WTC11 (cell line): Measurements from ENCODE around the gene GPX8. TPM values are rescaled to one million over a fixed set of nuclear protein-coding genes. Genes with fewer than 3 reads are reported as not detected.

Experiments
- ATAC-seq: fragments of 200-7000 bp; cut with Tn5 transposase; 2 replicates; pipeline ENCODE4 v1.10.0; 2021; ENCODE audit warnings: mild to moderate bottlenecking, moderate library complexity
- CTCF ChIA-PET: fragments of 300-600 bp; sonication (Branson Sonifier 250); formaldehyde crosslinking; loops from one replicate; lab custom pipeline; 2021; ENCODE audit warnings: antibody characterized with exemption; lab: Charles Lee
- POLR2A ChIA-PET: fragments of 350-600 bp; sonication (Branson Sonifier 250); formaldehyde crosslinking; loops from one replicate; lab custom pipeline; 2021; ENCODE audit warnings: antibody characterized with exemption; lab: Charles Lee
- DNase-seq: peaks from one replicate; pipeline ENCODE4 v3.0.0; 2021; ENCODE audit warnings: low spot score
- H3K27ac Mint-ChIP-seq: 2 replicates; pipeline ENCODE4 v1.8.0; 2021; ENCODE audit warnings: mixed read lengths
- H3K27me3 Mint-ChIP-seq: 2 replicates; pipeline ENCODE4 v1.8.0; 2021; ENCODE audit warnings: low read depth, mild to moderate bottlenecking, moderate library complexity, mixed read lengths
- H3K36me3 Mint-ChIP-seq: 2 replicates; pipeline ENCODE4 v1.8.0; 2021; ENCODE audit warnings: mixed read lengths
- H3K4me1 Mint-ChIP-seq: 2 replicates; pipeline ENCODE4 v1.8.0; 2022; ENCODE audit warnings: mixed read lengths
- H3K4me3 Mint-ChIP-seq: 2 replicates; pipeline ENCODE4 v1.8.0; 2021; ENCODE audit warnings: mild to moderate bottlenecking, moderate library complexity, mixed read lengths
- H3K9me3 Mint-ChIP-seq: 2 replicates; pipeline ENCODE4 v1.8.0; 2021; ENCODE audit warnings: mixed read lengths
- FOXK1 ChIP-seq: sonication (generic); formaldehyde crosslinking; IDR thresholded peaks from 2 replicates; pipeline ENCODE4 v1.8.0; 2022; ENCODE audit warnings: mild to moderate bottlenecking, moderate library complexity, missing genetic modification reagents
- FOXP1 ChIP-seq: sonication (generic); formaldehyde crosslinking; IDR thresholded peaks from 2 replicates; pipeline ENCODE4 v1.8.0; 2022; ENCODE audit warnings: missing genetic modification reagents, mild to moderate bottlenecking, moderate library complexity, borderline replicate concordance
- GRHL2 ChIP-seq: fragments of 250-450 bp; sonication (Bioruptor Pico); IDR thresholded peaks from 2 replicates; pipeline ENCODE4 v1.8.0; 2022; ENCODE audit warnings: mild to moderate bottlenecking, moderate library complexity; ENCODE audit not compliant: insufficient replicate concordance, severe bottlenecking
- KAT7 ChIP-seq: sonication (generic); formaldehyde crosslinking; IDR thresholded peaks from 2 replicates; pipeline ENCODE4 v1.8.1; 2023; ENCODE audit warnings: missing genetic modification reagents, mild to moderate bottlenecking, borderline replicate concordance
- MXD4 ChIP-seq: fragments of 250-450 bp; sonication (Bioruptor Pico); IDR thresholded peaks from 2 replicates; pipeline ENCODE4 v1.8.0; 2021; ENCODE audit warnings: mild to moderate bottlenecking, moderate library complexity, borderline replicate concordance
- MYBL2 ChIP-seq: sonication (generic); formaldehyde crosslinking; IDR thresholded peaks from 2 replicates; pipeline ENCODE4 v1.8.1; 2023; ENCODE audit warnings: mild to moderate bottlenecking, moderate library complexity, missing genetic modification reagents
- NR1H2 ChIP-seq: sonication (generic); formaldehyde crosslinking; IDR thresholded peaks from 2 replicates; pipeline ENCODE4 v1.9.0; 2021; ENCODE audit warnings: mild to moderate bottlenecking, moderate library complexity, missing genetic modification reagents
- total RNA-seq: library from RNA; stranded (reverse); gene quantifications from 3 replicates; pipeline ENCODE4 v1.2.3, GENCODE V29; 2021
- TF ChIP-seq, protein P1 (sequence below): sonication (generic); formaldehyde crosslinking; IDR thresholded peaks from 2 replicates; pipeline ENCODE4 v1.8.0; 2022; ENCODE audit warnings: missing genetic modification reagents
- TF ChIP-seq, protein P2 (sequence below): sonication (generic); formaldehyde crosslinking; IDR thresholded peaks from 2 replicates; pipeline ENCODE4 v1.8.0; 2023; ENCODE audit warnings: missing genetic modification reagents
- TF ChIP-seq, protein P3 (sequence below): sonication (generic); formaldehyde crosslinking; IDR thresholded peaks from 2 replicates; pipeline ENCODE4 v1.8.0; 2023; ENCODE audit warnings: missing genetic modification reagents, mild to moderate bottlenecking, borderline replicate concordance
- TF ChIP-seq, protein P4 (sequence below): fragments of 200-600 bp; IDR thresholded peaks from 2 replicates; pipeline ENCODE4 v1.8.0; 2022; ENCODE audit warnings: antibody characterized with exemption
- TF ChIP-seq, protein P5 (sequence below): fragments of 250-450 bp; sonication (Bioruptor Pico); IDR thresholded peaks from 2 replicates; pipeline ENCODE4 v1.9.0; 2021; ENCODE audit warnings: mild to moderate bottlenecking, borderline replicate concordance
- TF ChIP-seq, protein P6 (sequence below): sonication (generic); formaldehyde crosslinking; IDR thresholded peaks from 2 replicates; pipeline ENCODE4 v1.8.1; 2023; ENCODE audit warnings: mild to moderate bottlenecking, moderate library complexity, missing genetic modification reagents
- TF ChIP-seq, protein P7 (sequence below): sonication (generic); formaldehyde crosslinking; IDR thresholded peaks from 2 replicates; pipeline ENCODE4 v1.8.1; 2022; ENCODE audit warnings: mild to moderate bottlenecking, missing genetic modification reagents, moderate library complexity, borderline replicate concordance

Gene GPX8
- total RNA-seq, 1 experiment from 2014 or later = 39.2 TPM

DNA sequence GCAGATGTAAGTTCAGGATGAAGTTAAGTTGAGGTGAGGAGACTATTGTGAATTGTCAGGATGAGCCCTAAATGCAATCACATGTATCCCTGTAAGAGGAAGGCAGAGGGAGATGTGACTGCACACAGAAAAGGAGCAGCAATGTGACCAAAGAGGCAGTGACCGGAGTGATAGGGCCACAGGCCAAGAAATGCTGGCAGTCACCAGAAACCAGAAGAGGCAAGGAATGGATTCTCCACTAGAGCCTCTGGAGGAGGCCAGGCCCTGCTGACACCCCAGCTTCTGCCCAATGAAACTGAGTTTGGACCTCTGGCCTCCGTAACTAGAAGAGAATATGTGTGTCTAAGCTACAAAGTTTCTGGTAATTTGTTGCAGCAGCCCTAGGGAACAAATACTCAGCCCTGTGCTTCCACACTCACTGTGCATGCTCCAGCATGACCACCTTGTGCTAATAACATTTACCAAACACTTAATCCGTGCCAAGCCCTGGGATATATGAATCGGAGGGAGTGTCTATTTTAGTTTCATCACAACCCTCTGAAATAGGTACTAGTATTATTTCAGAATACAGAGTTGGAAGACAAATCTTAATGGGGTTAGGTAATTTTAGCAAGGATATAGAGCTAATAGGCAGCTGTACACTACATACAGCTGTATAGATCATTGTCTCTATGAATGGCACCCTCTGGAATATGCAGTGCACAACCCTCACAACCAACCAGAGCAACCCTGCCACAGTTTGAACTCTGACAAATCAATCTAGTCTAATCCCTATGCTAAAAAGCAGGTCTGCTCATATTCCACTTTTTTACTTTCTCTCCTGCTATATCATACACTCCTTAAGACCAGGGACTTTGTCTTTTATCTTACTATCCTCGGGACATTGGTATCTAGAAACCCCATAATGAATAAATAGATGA, 7.8 kb upstream of the GPX8 start:
- TF ChIP-seq, protein P1, sequence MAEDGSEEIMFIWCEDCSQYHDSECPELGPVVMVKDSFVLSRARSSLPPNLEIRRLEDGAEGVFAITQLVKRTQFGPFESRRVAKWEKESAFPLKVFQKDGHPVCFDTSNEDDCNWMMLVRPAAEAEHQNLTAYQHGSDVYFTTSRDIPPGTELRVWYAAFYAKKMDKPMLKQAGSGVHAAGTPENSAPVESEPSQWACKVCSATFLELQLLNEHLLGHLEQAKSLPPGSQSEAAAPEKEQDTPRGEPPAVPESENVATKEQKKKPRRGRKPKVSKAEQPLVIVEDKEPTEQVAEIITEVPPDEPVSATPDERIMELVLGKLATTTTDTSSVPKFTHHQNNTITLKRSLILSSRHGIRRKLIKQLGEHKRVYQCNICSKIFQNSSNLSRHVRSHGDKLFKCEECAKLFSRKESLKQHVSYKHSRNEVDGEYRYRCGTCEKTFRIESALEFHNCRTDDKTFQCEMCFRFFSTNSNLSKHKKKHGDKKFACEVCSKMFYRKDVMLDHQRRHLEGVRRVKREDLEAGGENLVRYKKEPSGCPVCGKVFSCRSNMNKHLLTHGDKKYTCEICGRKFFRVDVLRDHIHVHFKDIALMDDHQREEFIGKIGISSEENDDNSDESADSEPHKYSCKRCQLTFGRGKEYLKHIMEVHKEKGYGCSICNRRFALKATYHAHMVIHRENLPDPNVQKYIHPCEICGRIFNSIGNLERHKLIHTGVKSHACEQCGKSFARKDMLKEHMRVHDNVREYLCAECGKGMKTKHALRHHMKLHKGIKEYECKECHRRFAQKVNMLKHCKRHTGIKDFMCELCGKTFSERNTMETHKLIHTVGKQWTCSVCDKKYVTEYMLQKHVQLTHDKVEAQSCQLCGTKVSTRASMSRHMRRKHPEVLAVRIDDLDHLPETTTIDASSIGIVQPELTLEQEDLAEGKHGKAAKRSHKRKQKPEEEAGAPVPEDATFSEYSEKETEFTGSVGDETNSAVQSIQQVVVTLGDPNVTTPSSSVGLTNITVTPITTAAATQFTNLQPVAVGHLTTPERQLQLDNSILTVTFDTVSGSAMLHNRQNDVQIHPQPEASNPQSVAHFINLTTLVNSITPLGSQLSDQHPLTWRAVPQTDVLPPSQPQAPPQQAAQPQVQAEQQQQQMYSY = no peak
- TF ChIP-seq, protein P2, sequence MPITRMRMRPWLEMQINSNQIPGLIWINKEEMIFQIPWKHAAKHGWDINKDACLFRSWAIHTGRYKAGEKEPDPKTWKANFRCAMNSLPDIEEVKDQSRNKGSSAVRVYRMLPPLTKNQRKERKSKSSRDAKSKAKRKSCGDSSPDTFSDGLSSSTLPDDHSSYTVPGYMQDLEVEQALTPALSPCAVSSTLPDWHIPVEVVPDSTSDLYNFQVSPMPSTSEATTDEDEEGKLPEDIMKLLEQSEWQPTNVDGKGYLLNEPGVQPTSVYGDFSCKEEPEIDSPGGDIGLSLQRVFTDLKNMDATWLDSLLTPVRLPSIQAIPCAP (CRISPR knock-in tag) = no peak
- TF ChIP-seq, protein P3, sequence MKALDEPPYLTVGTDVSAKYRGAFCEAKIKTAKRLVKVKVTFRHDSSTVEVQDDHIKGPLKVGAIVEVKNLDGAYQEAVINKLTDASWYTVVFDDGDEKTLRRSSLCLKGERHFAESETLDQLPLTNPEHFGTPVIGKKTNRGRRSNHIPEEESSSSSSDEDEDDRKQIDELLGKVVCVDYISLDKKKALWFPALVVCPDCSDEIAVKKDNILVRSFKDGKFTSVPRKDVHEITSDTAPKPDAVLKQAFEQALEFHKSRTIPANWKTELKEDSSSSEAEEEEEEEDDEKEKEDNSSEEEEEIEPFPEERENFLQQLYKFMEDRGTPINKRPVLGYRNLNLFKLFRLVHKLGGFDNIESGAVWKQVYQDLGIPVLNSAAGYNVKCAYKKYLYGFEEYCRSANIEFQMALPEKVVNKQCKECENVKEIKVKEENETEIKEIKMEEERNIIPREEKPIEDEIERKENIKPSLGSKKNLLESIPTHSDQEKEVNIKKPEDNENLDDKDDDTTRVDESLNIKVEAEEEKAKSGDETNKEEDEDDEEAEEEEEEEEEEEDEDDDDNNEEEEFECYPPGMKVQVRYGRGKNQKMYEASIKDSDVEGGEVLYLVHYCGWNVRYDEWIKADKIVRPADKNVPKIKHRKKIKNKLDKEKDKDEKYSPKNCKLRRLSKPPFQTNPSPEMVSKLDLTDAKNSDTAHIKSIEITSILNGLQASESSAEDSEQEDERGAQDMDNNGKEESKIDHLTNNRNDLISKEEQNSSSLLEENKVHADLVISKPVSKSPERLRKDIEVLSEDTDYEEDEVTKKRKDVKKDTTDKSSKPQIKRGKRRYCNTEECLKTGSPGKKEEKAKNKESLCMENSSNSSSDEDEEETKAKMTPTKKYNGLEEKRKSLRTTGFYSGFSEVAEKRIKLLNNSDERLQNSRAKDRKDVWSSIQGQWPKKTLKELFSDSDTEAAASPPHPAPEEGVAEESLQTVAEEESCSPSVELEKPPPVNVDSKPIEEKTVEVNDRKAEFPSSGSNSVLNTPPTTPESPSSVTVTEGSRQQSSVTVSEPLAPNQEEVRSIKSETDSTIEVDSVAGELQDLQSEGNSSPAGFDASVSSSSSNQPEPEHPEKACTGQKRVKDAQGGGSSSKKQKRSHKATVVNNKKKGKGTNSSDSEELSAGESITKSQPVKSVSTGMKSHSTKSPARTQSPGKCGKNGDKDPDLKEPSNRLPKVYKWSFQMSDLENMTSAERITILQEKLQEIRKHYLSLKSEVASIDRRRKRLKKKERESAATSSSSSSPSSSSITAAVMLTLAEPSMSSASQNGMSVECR (CRISPR knock-in tag) = no peak
- TF ChIP-seq, protein P4, sequence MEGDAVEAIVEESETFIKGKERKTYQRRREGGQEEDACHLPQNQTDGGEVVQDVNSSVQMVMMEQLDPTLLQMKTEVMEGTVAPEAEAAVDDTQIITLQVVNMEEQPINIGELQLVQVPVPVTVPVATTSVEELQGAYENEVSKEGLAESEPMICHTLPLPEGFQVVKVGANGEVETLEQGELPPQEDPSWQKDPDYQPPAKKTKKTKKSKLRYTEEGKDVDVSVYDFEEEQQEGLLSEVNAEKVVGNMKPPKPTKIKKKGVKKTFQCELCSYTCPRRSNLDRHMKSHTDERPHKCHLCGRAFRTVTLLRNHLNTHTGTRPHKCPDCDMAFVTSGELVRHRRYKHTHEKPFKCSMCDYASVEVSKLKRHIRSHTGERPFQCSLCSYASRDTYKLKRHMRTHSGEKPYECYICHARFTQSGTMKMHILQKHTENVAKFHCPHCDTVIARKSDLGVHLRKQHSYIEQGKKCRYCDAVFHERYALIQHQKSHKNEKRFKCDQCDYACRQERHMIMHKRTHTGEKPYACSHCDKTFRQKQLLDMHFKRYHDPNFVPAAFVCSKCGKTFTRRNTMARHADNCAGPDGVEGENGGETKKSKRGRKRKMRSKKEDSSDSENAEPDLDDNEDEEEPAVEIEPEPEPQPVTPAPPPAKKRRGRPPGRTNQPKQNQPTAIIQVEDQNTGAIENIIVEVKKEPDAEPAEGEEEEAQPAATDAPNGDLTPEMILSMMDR = no peak
- TF ChIP-seq MYBL2 = no peak
- TF ChIP-seq, protein P5, sequence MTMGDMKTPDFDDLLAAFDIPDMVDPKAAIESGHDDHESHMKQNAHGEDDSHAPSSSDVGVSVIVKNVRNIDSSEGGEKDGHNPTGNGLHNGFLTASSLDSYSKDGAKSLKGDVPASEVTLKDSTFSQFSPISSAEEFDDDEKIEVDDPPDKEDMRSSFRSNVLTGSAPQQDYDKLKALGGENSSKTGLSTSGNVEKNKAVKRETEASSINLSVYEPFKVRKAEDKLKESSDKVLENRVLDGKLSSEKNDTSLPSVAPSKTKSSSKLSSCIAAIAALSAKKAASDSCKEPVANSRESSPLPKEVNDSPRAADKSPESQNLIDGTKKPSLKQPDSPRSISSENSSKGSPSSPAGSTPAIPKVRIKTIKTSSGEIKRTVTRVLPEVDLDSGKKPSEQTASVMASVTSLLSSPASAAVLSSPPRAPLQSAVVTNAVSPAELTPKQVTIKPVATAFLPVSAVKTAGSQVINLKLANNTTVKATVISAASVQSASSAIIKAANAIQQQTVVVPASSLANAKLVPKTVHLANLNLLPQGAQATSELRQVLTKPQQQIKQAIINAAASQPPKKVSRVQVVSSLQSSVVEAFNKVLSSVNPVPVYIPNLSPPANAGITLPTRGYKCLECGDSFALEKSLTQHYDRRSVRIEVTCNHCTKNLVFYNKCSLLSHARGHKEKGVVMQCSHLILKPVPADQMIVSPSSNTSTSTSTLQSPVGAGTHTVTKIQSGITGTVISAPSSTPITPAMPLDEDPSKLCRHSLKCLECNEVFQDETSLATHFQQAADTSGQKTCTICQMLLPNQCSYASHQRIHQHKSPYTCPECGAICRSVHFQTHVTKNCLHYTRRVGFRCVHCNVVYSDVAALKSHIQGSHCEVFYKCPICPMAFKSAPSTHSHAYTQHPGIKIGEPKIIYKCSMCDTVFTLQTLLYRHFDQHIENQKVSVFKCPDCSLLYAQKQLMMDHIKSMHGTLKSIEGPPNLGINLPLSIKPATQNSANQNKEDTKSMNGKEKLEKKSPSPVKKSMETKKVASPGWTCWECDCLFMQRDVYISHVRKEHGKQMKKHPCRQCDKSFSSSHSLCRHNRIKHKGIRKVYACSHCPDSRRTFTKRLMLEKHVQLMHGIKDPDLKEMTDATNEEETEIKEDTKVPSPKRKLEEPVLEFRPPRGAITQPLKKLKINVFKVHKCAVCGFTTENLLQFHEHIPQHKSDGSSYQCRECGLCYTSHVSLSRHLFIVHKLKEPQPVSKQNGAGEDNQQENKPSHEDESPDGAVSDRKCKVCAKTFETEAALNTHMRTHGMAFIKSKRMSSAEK (CRISPR knock-in tag) = no peak
- TF ChIP-seq NR1H2 = no peak
- TF ChIP-seq, protein P6, sequence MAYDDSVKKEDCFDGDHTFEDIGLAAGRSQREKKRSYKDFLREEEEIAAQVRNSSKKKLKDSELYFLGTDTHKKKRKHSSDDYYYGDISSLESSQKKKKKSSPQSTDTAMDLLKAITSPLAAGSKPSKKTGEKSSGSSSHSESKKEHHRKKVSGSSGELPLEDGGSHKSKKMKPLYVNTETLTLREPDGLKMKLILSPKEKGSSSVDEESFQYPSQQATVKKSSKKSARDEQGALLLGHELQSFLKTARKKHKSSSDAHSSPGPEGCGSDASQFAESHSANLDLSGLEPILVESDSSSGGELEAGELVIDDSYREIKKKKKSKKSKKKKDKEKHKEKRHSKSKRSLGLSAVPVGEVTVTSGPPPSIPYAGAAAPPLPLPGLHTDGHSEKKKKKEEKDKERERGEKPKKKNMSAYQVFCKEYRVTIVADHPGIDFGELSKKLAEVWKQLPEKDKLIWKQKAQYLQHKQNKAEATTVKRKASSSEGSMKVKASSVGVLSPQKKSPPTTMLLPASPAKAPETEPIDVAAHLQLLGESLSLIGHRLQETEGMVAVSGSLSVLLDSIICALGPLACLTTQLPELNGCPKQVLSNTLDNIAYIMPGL (CRISPR knock-in tag) = no peak
- TF ChIP-seq FOXP1 (CRISPR knock-in tag) = no peak
- TF ChIP-seq GRHL2 (CRISPR knock-in tag) = no peak
- no peak for TF ChIP-seq KAT7 (CRISPR knock-in tag)
- no peak for TF ChIP-seq MXD4
- no peak for TF ChIP-seq FOXK1 (CRISPR knock-in tag)
- TF ChIP-seq, protein P7, sequence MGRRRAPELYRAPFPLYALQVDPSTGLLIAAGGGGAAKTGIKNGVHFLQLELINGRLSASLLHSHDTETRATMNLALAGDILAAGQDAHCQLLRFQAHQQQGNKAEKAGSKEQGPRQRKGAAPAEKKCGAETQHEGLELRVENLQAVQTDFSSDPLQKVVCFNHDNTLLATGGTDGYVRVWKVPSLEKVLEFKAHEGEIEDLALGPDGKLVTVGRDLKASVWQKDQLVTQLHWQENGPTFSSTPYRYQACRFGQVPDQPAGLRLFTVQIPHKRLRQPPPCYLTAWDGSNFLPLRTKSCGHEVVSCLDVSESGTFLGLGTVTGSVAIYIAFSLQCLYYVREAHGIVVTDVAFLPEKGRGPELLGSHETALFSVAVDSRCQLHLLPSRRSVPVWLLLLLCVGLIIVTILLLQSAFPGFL (CRISPR knock-in tag) = no peak
- Mint-ChIP-seq H3K27ac (no peak overlapping the region), H3K4me1 (peaks cover 3% of the 10 kb centered on the region; the same call in 1 of the 2 replicates), H3K27me3 (peaks cover 10% of the 10 kb centered on the region), H3K4me3 (no peak overlapping the region), H3K9me3 (peaks cover 10% of the 10 kb centered on the region), H3K36me3 (no peaks in the 10 kb centered on the region)
- ATAC-seq = no peak
- ChIA-PET POLR2A (no interaction called here), CTCF (interaction anchor here (0.9 kb wide), 1 partner anchor 246 kb away, joined by 4 read pairs; no protein-coding TSS in a partner anchor)
- no peak for DNase-seq
